ENCODE measurements around the gene RAMAC. TPM values are rescaled to one million over a fixed set of nuclear protein-coding genes. Genes with fewer than 3 reads are reported as not detected.

Gene RAMAC
- total RNA-seq, 1 experiment from 2014 or later: 31.8 TPM

- H3K4me1 ChIP-seq: peaks cover 6% of the 10 kb centered on the region
- intact Hi-C loops (cut with micrococcal nuclease; ENCODE audit: unreplicated experiment): loop anchor here (5.0 kb wide), 2 partner anchors 55 to 205 kb away; partner anchors contain the start of genes BTBD1, FSD2 and WHAMM
- Mint-ChIP-seq H3K36me3 (ENCODE audit: insufficient read depth, unreplicated experiment) (peaks cover 27% of the 10 kb centered on the region), H3K4me3 (ENCODE audit: unreplicated experiment) (peak overlapping the region; percentile 88), H3K9me3 (ENCODE audit: unreplicated experiment) (no peaks in the 10 kb centered on the region), H3K4me1 (ENCODE audit: low read depth, unreplicated experiment) (peaks cover 19% of the 10 kb centered on the region), H3K27ac (ENCODE audit: unreplicated experiment) (peak overlapping the region; percentile 67), H3K27me3 (ENCODE audit: insufficient read depth, unreplicated experiment) (no peaks in the 10 kb centered on the region)
- ChIA-PET CTCF (interaction anchor here (0.6 to 2.2 kb wide), 6 partner anchors 13 to 471 kb away, joined by 3 to 9 read pairs (median 3); partner anchors contain the start of genes BTBD1 and RPS17), POLR2A (interaction anchor here (1.2 kb wide), 1 partner anchor 55 kb away, joined by 5 read pairs; the partner anchor contains the start of gene BTBD1)
- peak overlapping the region; percentile 76 for H3K4me3 ChIP-seq (ENCODE audit: low read depth, low read length)
- no peaks in the 10 kb centered on the region for H3K27me3 ChIP-seq (replicated peaks; ENCODE audit: control insufficient read depth, insufficient read depth, low read length)
- no peak for TF ChIP-seq CTCF (IDR thresholded peaks at IDR 0.05; ENCODE audit: insufficient read depth in 1 of 2, low read depth in 1 of 2, low read length in 1 of 2, severe bottlenecking in 1 of 2, unreplicated experiment in 1 of 2)
- BruUV-seq (replicated peaks): TSS peak; percentile 56
- DNase-seq: peak; percentile 35 to 46
- H3K36me3 ChIP-seq (ENCODE audit: control insufficient read depth, insufficient read depth, low read length): peaks cover 1% of the 10 kb centered on the region; the same call in 1 of the 2 replicates
- H3K9me3 ChIP-seq: no peaks in the 10 kb centered on the region
Observed at GRCh38 chr15:83012076-83012426, 26.0 kb downstream of the RAMAC start.

- no TSS peak for BruUV-seq (replicated peaks)
Observed at GRCh38 chr15:83012636-83013035, 26.6 kb downstream of the RAMAC start.

GRCh38 chr15:83014205-83014653, 28.2 kb downstream of the RAMAC start:
- no peak overlapping the region for H3K27ac Mint-ChIP-seq (ENCODE audit: unreplicated experiment)

More at GRCh38 chr15:83012636-83013035, 26.6 kb downstream of the RAMAC start:
- no peaks in the 10 kb centered on the region for H3K9me3 Mint-ChIP-seq (ENCODE audit: unreplicated experiment)
- intact Hi-C loops (cut with micrococcal nuclease; ENCODE audit: unreplicated experiment): loop anchor here (5.0 kb wide), 2 partner anchors 55 to 205 kb away; partner anchors contain the start of genes BTBD1, FSD2 and WHAMM
- peaks cover 26% of the 10 kb centered on the region for H3K36me3 Mint-ChIP-seq (ENCODE audit: insufficient read depth, unreplicated experiment)
- peak overlapping the region; percentile 67 for H3K27ac Mint-ChIP-seq (ENCODE audit: unreplicated experiment)
- no peak for DNase-seq
- H3K4me1 Mint-ChIP-seq (ENCODE audit: low read depth, unreplicated experiment): peaks cover 19% of the 10 kb centered on the region
- ChIA-PET POLR2A (no interaction called here), CTCF (interaction anchor here (1.1 to 2.2 kb wide), 2 partner anchors 55 to 163 kb away, joined by 3 to 9 read pairs; partner anchors contain the start of gene BTBD1)
- Histone ChIP-seq H3K36me3 (ENCODE audit: control insufficient read depth, insufficient read depth, low read length) (peaks cover 1% of the 10 kb centered on the region; the same call in 1 of the 2 replicates), H3K4me1 (peaks cover 6% of the 10 kb centered on the region), H3K9me3 (no peaks in the 10 kb centered on the region), H3K27me3 (replicated peaks; ENCODE audit: control insufficient read depth, insufficient read depth, low read length) (no peaks in the 10 kb centered on the region), H3K4me3 (ENCODE audit: low read depth, low read length) (peak overlapping the region; percentile 76)
- H3K27me3 Mint-ChIP-seq (ENCODE audit: insufficient read depth, unreplicated experiment): no peaks in the 10 kb centered on the region
- peak overlapping the region; percentile 88 for H3K4me3 Mint-ChIP-seq (ENCODE audit: unreplicated experiment)
- no peak for TF ChIP-seq CTCF (IDR thresholded peaks at IDR 0.05; ENCODE audit: insufficient read depth in 1 of 2, low read depth in 1 of 2, low read length in 1 of 2, severe bottlenecking in 1 of 2, unreplicated experiment in 1 of 2)

More at GRCh38 chr15:83014205-83014653, 28.2 kb downstream of the RAMAC start:
- Histone ChIP-seq H3K36me3 (ENCODE audit: control insufficient read depth, insufficient read depth, low read length) (no peaks in the 10 kb centered on the region), H3K4me1 (peaks cover 6% of the 10 kb centered on the region), H3K4me3 (ENCODE audit: low read depth, low read length) (no peak overlapping the region), H3K27me3 (replicated peaks; ENCODE audit: control insufficient read depth, insufficient read depth, low read length) (no peaks in the 10 kb centered on the region), H3K9me3 (no peaks in the 10 kb centered on the region)
- no peak overlapping the region for H3K4me3 Mint-ChIP-seq (ENCODE audit: unreplicated experiment)
- no peaks in the 10 kb centered on the region for H3K27me3 Mint-ChIP-seq (ENCODE audit: insufficient read depth, unreplicated experiment)
- no TSS peak for BruUV-seq (replicated peaks)
- H3K36me3 Mint-ChIP-seq (ENCODE audit: insufficient read depth, unreplicated experiment): peaks cover 33% of the 10 kb centered on the region
- no peaks in the 10 kb centered on the region for H3K9me3 Mint-ChIP-seq (ENCODE audit: unreplicated experiment)
- CTCF ChIA-PET: no interaction called here
- peaks cover 19% of the 10 kb centered on the region for H3K4me1 Mint-ChIP-seq (ENCODE audit: low read depth, unreplicated experiment)
- intact Hi-C loops (cut with micrococcal nuclease; ENCODE audit: unreplicated experiment): loop anchor here (5.0 kb wide), 2 partner anchors 53 to 207 kb away; partner anchors contain the start of genes BTBD1, FSD2 and WHAMM
- TF ChIP-seq CTCF (IDR thresholded peaks at IDR 0.05; ENCODE audit: insufficient read depth in 1 of 2, low read depth in 1 of 2, low read length in 1 of 2, severe bottlenecking in 1 of 2, unreplicated experiment in 1 of 2): no peak
- POLR2A ChIA-PET: no interaction called here
- DNase-seq: no peak

Data from Caco-2 (cell line).